HEK293 (cell line): ENCODE data around the gene DMBX1.

Experiments
- CTCF ChIA-PET: fragments of 350-600 bp; formaldehyde crosslinking; extraction: SDS; loops from one replicate; lab custom pipeline; 2021; ENCODE audit warnings: antibody characterized with exemption; lab: Yijun Ruan, JAX
- POLR2A ChIA-PET: fragments of 300-600 bp; formaldehyde crosslinking; extraction: SDS; loops from one replicate; lab custom pipeline; 2020; ENCODE audit warnings: antibody characterized with exemption, inconsistent platforms; lab: Yijun Ruan, JAX
- H3K27ac ChIP-seq: fragments of 200-500 bp; sonication (Bioruptor generic); 2 replicates; pipeline ENCODE4 v1.5.1; 2014; ENCODE audit warnings: low read depth, low read length, control low read depth, inconsistent platforms; ENCODE audit errors: extremely low read depth
- H3K36me3 ChIP-seq, 2 experiments: fragments of 200-500 bp in 1 of 2; sonication (Bioruptor generic) in 1 of 2; 1 replicate in 1 of 2; 2 replicates in 1 of 2; pipeline ENCODE4 v1.5.1; 2014 to 2017; ENCODE audit warnings: inconsistent platforms in 2 of 2, low read length in 2 of 2; ENCODE audit not compliant: control insufficient read depth in 2 of 2, insufficient read depth in 1 of 2
- H3K4me1 ChIP-seq: fragments of 200-500 bp; sonication (Bioruptor generic); 2 replicates; pipeline ENCODE4 v1.5.1; 2014; ENCODE audit warnings: mild to moderate bottlenecking, low read length, inconsistent platforms; ENCODE audit not compliant: control insufficient read depth, insufficient read depth
- H3K4me3 ChIP-seq: 2 replicates; pipeline ENCODE4 v1.5.1; 2011; ENCODE audit warnings: low read depth, mild to moderate bottlenecking, control low read depth, low read length, moderate library complexity
- H3K9me3 ChIP-seq: fragments of 200-500 bp; sonication (Bioruptor generic); 2 replicates; pipeline ENCODE4 v1.5.1; 2014; ENCODE audit warnings: low read depth, low read length, inconsistent platforms; ENCODE audit not compliant: control insufficient read depth, insufficient read depth
- BCL11B ChIP-seq: fragments of 450-650 bp; formaldehyde crosslinking; IDR thresholded peaks from 2 replicates; pipeline ENCODE4 v1.5.1; 2016; ENCODE audit warnings: low read depth, missing biosample characterization, missing genetic modification characterization
- EGR2 ChIP-seq: fragments of 450-650 bp; formaldehyde crosslinking; IDR thresholded peaks from 2 replicates; pipeline ENCODE4 v1.5.1; 2016; ENCODE audit warnings: low read depth, missing biosample characterization, missing genetic modification characterization
- GLIS1 ChIP-seq: fragments of 450-650 bp; formaldehyde crosslinking; IDR thresholded peaks from 2 replicates; pipeline ENCODE4 v1.5.1; 2016; ENCODE audit warnings: missing biosample characterization, missing genetic modification characterization
- HOXD13 ChIP-seq: sonication (generic); formaldehyde crosslinking; IDR thresholded peaks from 2 replicates; pipeline ENCODE4 v1.8.0; 2022; ENCODE audit warnings: missing genetic modification reagents, borderline replicate concordance
- IKZF3 ChIP-seq: fragments of 450-650 bp; IDR thresholded peaks from 2 replicates; pipeline ENCODE4 v1.5.0; 2018; ENCODE audit warnings: missing biosample characterization, mild to moderate bottlenecking, missing genetic modification characterization, moderate library complexity
- KLF8 ChIP-seq: fragments of 450-650 bp; formaldehyde crosslinking; IDR thresholded peaks from 2 replicates; pipeline ENCODE4 v1.5.1; 2016; ENCODE audit warnings: missing biosample characterization, missing genetic modification characterization
- MEIS1 ChIP-seq: sonication (generic); formaldehyde crosslinking; IDR thresholded peaks from 2 replicates; pipeline ENCODE4 v1.8.1; 2022; ENCODE audit warnings: missing genetic modification reagents, mild to moderate bottlenecking, borderline replicate concordance
- SALL2 ChIP-seq: fragments of 450-650 bp; formaldehyde crosslinking; IDR thresholded peaks from 2 replicates; pipeline ENCODE4 v1.5.0; 2017; ENCODE audit warnings: missing biosample characterization, mild to moderate bottlenecking, missing genetic modification characterization, borderline replicate concordance
- ZFHX2 ChIP-seq: fragments of 450-650 bp; formaldehyde crosslinking; conservative IDR thresholded peaks from 2 replicates; pipeline ENCODE4 v1.5.1; 2016; ENCODE audit warnings: missing biosample characterization, missing genetic modification characterization
- ZNF146 ChIP-seq: fragments of 450-650 bp; formaldehyde crosslinking; IDR thresholded peaks from 2 replicates; pipeline ENCODE4 v1.5.1; 2016; ENCODE audit warnings: missing biosample characterization, missing genetic modification characterization
- ZNF221 ChIP-seq: fragments of 450-650 bp; formaldehyde crosslinking; IDR thresholded peaks from 2 replicates; pipeline ENCODE4 v1.5.1; 2017; ENCODE audit warnings: missing biosample characterization, missing genetic modification characterization, borderline replicate concordance
- ZNF341 ChIP-seq: fragments of 450-650 bp; formaldehyde crosslinking; IDR thresholded peaks from 2 replicates; pipeline ENCODE4; 2016; ENCODE audit warnings: low read depth, missing biosample characterization, missing genetic modification characterization
- ZNF530 ChIP-seq: fragments of 450-650 bp; formaldehyde crosslinking; IDR thresholded peaks from 2 replicates; pipeline ENCODE4 v1.5.1; 2016; ENCODE audit warnings: low read depth, missing biosample characterization, missing genetic modification characterization
- ZNF600 ChIP-seq: fragments of 450-650 bp; formaldehyde crosslinking; IDR thresholded peaks from 2 replicates; pipeline ENCODE4 v1.5.1; 2016; ENCODE audit warnings: missing biosample characterization, missing genetic modification characterization
- ZNF626 ChIP-seq: fragments of 450-650 bp; sonication (Bioruptor Pico); formaldehyde crosslinking; IDR thresholded peaks from 2 replicates; pipeline ENCODE4 v1.5.1; 2018; ENCODE audit warnings: missing biosample characterization, missing genetic modification characterization, inconsistent platforms
- ZNF776 ChIP-seq: fragments of 450-650 bp; formaldehyde crosslinking; IDR thresholded peaks from 2 replicates; pipeline ENCODE4 v1.5.0; 2017; ENCODE audit warnings: missing biosample characterization, missing genetic modification characterization, borderline replicate concordance
- TF ChIP-seq, protein P1 (sequence below): fragments of 450-650 bp; formaldehyde crosslinking; IDR thresholded peaks from 2 replicates; pipeline ENCODE4 v1.5.1; 2016; ENCODE audit warnings: missing biosample characterization, missing genetic modification characterization
- TF ChIP-seq, protein P2 (sequence below): fragments of 450-650 bp; formaldehyde crosslinking; IDR thresholded peaks from 2 replicates; pipeline ENCODE4 v1.5.1; 2016; ENCODE audit warnings: missing biosample characterization, missing genetic modification characterization
- TF ChIP-seq, protein P3 (sequence below): fragments of 450-650 bp; formaldehyde crosslinking; IDR thresholded peaks from 2 replicates; pipeline ENCODE4 v1.5.1; 2016; ENCODE audit warnings: missing biosample characterization, missing genetic modification characterization
- TF ChIP-seq, protein P4 (sequence below): fragments of 450-650 bp; formaldehyde crosslinking; IDR thresholded peaks from 2 replicates; pipeline ENCODE4 v1.5.1; 2017; ENCODE audit warnings: missing biosample characterization, missing genetic modification characterization
- TF ChIP-seq, protein P5 (sequence below): fragments of 450-650 bp; formaldehyde crosslinking; IDR thresholded peaks from 2 replicates; pipeline ENCODE4 v1.5.1; 2017; ENCODE audit warnings: missing biosample characterization, missing genetic modification characterization
- TF ChIP-seq, protein P6 (sequence below): fragments of 450-650 bp; formaldehyde crosslinking; IDR thresholded peaks from 2 replicates; pipeline ENCODE4 v1.5.1; 2016; ENCODE audit warnings: missing biosample characterization, missing genetic modification characterization

Gene DMBX1

DNA sequence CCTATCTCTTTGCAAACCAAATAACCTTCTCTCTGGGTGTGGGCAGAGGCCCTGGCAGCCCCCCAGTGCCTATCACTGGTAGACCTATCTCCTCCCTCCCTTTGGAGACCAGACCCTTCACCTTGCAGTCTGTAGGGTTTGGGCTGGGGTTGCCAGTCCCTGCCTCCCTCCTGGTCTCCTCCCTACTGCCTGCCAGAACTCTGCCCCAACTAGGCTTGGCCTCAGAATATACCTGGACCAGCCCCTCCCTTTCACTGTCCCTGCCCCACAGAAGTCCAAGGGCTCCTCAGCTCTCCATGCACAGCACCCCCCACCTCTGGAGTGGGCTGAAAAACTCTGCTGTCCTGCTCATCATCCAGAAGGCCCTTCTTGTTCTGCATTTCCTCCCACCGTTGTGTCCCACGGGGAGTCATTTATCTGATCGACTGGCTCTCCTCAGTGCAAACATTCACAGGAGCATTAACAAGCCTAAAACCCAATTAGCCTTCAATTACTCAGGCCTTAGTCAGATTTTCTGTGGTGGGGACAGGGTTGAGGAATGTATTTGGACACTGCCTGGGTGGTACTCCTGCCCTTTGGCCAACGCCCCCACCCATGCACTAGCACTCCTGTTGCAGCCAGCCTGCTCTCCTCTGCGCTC lies 27.7 kb upstream of the DMBX1 start (continued):
- TF ChIP-seq, protein P1, sequence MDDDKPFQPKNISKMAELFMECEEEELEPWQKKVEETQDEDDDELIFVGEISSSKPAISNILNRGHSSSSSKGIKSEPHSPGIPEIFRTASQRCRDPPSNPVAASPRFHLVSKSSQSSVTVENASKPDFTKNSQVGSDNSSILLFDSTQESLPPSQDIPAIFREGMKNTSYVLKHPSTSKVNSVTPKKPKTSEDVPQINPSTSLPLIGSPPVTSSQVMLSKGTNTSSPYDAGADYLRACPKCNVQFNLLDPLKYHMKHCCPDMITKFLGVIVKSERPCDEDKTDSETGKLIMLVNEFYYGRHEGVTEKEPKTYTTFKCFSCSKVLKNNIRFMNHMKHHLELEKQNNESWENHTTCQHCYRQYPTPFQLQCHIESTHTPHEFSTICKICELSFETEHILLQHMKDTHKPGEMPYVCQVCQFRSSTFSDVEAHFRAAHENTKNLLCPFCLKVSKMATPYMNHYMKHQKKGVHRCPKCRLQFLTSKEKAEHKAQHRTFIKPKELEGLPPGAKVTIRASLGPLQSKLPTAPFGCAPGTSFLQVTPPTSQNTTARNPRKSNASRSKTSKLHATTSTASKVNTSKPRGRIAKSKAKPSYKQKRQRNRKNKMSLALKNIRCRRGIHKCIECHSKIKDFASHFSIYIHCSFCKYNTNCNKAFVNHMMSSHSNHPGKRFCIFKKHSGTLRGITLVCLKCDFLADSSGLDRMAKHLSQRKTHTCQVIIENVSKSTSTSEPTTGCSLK (tag by site-specific recombination) = no peak
- TF ChIP-seq HOXD13 (no peak), ZNF600 (tag by site-specific recombination) (peak; percentile 79), BCL11B (tag by site-specific recombination) (no peak), ZNF530 (tag by site-specific recombination) (no peak), ZNF776 (tag by site-specific recombination) (no peak), IKZF3 (tag by site-specific recombination) (no peak), ZNF626 (tag by site-specific recombination) (no peak), ZNF146 (tag by site-specific recombination) (no peak), SALL2 (tag by site-specific recombination) (no peak), MEIS1 (no peak), ZFHX2 (peak; percentile 65), ZNF221 (tag by site-specific recombination) (no peak), GLIS1 (peak; percentile 80), KLF8 (no peak), ZNF341 (tag by site-specific recombination) (peak; percentile 82), EGR2 (tag by site-specific recombination) (peak; percentile 81)
- TF ChIP-seq, protein P2, sequence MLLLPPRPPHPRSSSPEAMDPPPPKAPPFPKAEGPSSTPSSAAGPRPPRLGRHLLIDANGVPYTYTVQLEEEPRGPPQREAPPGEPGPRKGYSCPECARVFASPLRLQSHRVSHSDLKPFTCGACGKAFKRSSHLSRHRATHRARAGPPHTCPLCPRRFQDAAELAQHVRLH (tag by site-specific recombination) = no peak
- TF ChIP-seq, protein P3, sequence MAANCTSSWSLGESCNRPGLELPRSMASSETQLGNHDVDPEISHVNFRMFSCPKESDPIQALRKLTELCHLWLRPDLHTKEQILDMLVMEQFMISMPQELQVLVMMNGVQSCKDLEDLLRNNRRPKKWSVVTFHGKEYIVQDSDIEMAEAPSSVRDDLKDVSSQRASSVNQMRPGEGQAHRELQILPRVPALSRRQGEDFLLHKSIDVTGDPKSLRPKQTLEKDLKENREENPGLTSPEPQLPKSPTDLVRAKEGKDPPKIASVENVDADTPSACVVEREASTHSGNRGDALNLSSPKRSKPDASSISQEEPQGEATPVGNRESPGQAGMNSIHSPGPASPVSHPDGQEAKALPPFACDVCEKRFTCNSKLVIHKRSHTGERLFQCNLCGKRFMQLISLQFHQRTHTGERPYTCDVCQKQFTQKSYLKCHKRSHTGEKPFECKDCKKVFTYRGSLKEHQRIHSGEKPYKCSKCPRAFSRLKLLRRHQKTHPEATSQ (tag by site-specific recombination) = no peak
- TF ChIP-seq, protein P4, sequence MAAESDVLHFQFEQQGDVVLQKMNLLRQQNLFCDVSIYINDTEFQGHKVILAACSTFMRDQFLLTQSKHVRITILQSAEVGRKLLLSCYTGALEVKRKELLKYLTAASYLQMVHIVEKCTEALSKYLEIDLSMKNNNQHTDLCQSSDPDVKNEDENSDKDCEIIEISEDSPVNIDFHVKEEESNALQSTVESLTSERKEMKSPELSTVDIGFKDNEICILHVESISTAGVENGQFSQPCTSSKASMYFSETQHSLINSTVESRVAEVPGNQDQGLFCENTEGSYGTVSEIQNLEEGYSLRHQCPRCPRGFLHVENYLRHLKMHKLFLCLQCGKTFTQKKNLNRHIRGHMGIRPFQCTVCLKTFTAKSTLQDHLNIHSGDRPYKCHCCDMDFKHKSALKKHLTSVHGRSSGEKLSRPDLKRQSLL = no peak

GRCh38 chr1:46464013-46464548 lies 25.6 kb upstream of the DMBX1 start:
- Histone ChIP-seq H3K4me3 (no peak overlapping the region), H3K9me3 (no peaks in the 10 kb centered on the region), H3K4me1 (no peaks in the 10 kb centered on the region), H3K36me3 (no peaks in the 10 kb centered on the region), H3K27ac (no peak overlapping the region)
- POLR2A ChIA-PET = no interaction called here
- TF ChIP-seq, protein P5, sequence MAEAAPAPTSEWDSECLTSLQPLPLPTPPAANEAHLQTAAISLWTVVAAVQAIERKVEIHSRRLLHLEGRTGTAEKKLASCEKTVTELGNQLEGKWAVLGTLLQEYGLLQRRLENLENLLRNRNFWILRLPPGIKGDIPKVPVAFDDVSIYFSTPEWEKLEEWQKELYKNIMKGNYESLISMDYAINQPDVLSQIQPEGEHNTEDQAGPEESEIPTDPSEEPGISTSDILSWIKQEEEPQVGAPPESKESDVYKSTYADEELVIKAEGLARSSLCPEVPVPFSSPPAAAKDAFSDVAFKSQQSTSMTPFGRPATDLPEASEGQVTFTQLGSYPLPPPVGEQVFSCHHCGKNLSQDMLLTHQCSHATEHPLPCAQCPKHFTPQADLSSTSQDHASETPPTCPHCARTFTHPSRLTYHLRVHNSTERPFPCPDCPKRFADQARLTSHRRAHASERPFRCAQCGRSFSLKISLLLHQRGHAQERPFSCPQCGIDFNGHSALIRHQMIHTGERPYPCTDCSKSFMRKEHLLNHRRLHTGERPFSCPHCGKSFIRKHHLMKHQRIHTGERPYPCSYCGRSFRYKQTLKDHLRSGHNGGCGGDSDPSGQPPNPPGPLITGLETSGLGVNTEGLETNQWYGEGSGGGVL = peak; percentile 54; the same call in 1 of the 2 replicates
- TF ChIP-seq, protein P6, sequence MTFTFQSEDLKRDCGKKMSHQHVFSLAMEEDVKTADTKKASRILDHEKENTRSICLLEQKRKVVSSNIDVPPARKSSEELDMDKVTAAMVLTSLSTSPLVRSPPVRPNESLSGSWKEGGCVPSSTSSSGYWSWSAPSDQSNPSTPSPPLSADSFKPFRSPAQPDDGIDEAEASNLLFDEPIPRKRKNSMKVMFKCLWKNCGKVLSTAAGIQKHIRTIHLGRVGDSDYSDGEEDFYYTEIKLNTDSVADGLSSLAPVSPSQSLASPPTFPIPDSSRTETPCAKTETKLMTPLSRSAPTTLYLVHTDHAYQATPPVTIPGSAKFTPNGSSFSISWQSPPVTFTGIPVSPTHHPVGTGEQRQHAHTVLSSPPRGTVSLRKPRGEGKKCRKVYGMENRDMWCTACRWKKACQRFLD = no peak
- TF ChIP-seq ZFHX2 (0 out of 2 replicates have a peak, but pooled peaks have one; percentile 5), ZNF341 (tag by site-specific recombination) (peak; percentile 31; the same call in 1 of the 2 replicates)
- CTCF ChIA-PET = interaction anchor here (1.2 to 2.1 kb wide), 2 partner anchors 18 to 65 kb away, joined by 6 to 7 read pairs; no protein-coding TSS in a partner anchor
